Cardiac fibroblast (primary cell): ENCODE results near the gene RPRD1B.

ENCODE experiments used
- DNase-seq, 2 donors: peaks; one replicate each; pipeline versions ENCODE4 v3.0.0 to v3.0.0-alpha.2; 2010; ENCODE audit warnings: low read depth in 2 of 2
- H3K4me3 ChIP-seq, 2 donors: replicated peaks in 1 of 2; 1 replicate in 1 of 2; 2 replicates in 1 of 2; pipeline ENCODE4 v1.5.1; 2011; ENCODE audit warnings: low read depth in 2 of 2, low read length in 2 of 2, mild to moderate bottlenecking in 2 of 2, moderate library complexity in 1 of 2
- CTCF ChIP-seq: IDR thresholded peaks from one replicate; pipeline ENCODE4 v1.5.1; 2011; ENCODE audit warnings: low read depth, mild to moderate bottlenecking, low read length, inconsistent platforms

Gene RPRD1B

DNA sequence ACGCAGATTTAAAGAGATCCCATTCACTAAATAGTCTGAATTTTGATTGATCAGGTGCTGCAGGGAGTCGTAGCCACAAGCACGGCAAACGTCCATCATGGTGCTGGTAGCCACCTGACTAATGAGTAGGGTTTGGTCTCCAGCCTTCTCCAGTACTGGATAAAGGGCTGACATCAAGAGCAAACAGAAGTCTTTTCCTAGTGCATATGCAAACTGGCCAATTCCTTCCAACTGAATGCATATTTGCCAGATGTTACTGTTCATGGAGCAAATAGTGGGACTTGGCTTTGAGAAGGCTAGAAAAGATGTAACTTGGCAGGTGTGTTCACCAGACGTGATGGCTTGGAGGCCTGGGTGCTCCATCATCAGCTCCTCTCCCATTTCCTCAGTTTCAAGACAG lies 21.9 kb upstream of the RPRD1B start:
- no peak for DNase-seq
- H3K4me3 ChIP-seq = no peak overlapping the region
- TF ChIP-seq CTCF = no peak

- no peak overlapping the region for H3K4me3 ChIP-seq
- DNase-seq = no peak
- no peak for TF ChIP-seq CTCF
Observed at GRCh38 chr20:38012332-38012731, 21.2 kb upstream of the RPRD1B start.

GRCh38 chr20:38013887-38014286 lies 19.7 kb upstream of the RPRD1B start:
- no peak for DNase-seq
- TF ChIP-seq CTCF = no peak
- H3K4me3 ChIP-seq = no peak overlapping the region

DNA sequence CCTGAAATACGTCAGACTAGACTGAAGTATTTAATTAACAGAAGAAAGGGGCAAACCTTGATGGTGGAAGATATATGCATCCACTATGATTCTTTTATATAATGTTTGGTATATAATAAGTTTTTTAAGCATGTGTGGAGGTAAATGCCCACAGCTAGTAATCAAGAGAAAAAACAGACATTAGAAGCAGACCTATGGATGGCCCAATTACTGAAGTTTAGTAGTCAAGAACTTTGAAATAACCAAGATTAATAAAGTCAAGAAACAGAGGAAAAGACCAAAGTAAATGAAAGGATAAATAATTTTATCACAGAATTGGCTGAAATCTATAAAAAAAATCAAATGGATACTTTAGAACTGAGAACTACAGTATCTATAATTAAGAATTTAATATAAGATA lies 15.6 kb upstream of the RPRD1B start:
- H3K4me3 ChIP-seq = no peak overlapping the region
- TF ChIP-seq CTCF = no peak
- DNase-seq = no peak

DNA sequence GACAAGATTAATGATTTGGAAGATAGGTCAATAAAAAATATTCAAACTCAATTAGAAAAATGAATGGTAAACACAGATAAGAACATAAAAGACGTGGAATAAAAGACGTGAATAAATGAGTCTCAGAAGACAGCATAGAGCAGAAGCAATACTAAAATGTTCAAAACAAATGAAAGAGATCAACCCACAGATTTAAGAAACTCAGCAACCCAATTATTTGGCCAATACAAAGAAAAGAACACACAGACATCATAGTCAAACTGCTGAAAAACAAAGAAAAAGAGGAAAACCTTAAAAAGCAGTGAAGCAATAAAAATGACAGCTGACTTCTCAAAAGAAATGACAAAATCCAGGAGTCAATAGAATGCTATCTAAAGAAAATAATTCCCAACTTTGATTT lies 15.2 kb upstream of the RPRD1B start:
- no peak overlapping the region for H3K4me3 ChIP-seq
- no peak for TF ChIP-seq CTCF
- DNase-seq = no peak

- no peak overlapping the region for H3K4me3 ChIP-seq
- TF ChIP-seq CTCF = no peak
- no peak for DNase-seq
Observed at GRCh38 chr20:38021087-38021772, 12.3 kb upstream of the RPRD1B start.
